ENCODE results near the gene TUFT1. TPM values are rescaled to one million over a fixed set of nuclear protein-coding genes. Genes with fewer than 3 reads are reported as not detected.
A peak's percentile ranks its signal among the peaks of the same experiment; 100 is the strongest.

The TUFT1 gene
- total RNA-seq, 1 donor from 2014 or later = 7.5 TPM

GRCh38 chr1:151611832-151612500, 71.9 kb downstream of the TUFT1 start, which contains the start of gene SNX27:
SNX27 (plus strand) TSS chr1:151612050; CDS start chr1:151612202, 152 bp downstream.
- TF ChIP-seq CTCF (conservative IDR thresholded peaks at IDR 0.05) = no peak
- Mint-ChIP-seq H3K4me3 (peak within 1 kb of the TSS; percentile 98), H3K27me3 (ENCODE audit: low read depth) (no peaks in the 10 kb centered on the region), H3K4me1 (peaks cover 33% of the 10 kb centered on the region), H3K27ac (ENCODE audit: unreplicated experiment) (peak within 1 kb of the TSS; percentile 82), H3K9me3 (no peaks in the 10 kb centered on the region), H3K36me3 (ENCODE audit: low read depth) (peaks cover 4% of the 10 kb centered on the region)
- peak; percentile 88 for DNase-seq (ENCODE audit: low read depth, low spot score)

GRCh38 chr1:151612501-151613281, 72.6 kb downstream of the TUFT1 start:
- TF ChIP-seq CTCF (conservative IDR thresholded peaks at IDR 0.05) = no peak
- Mint-ChIP-seq H3K27ac (ENCODE audit: unreplicated experiment) (peak overlapping the region; percentile 82), H3K4me1 (peaks cover 33% of the 10 kb centered on the region), H3K9me3 (no peaks in the 10 kb centered on the region), H3K27me3 (ENCODE audit: low read depth) (no peaks in the 10 kb centered on the region), H3K36me3 (ENCODE audit: low read depth) (peaks cover 4% of the 10 kb centered on the region), H3K4me3 (peak overlapping the region; percentile 98)
- peak; percentile 30 for DNase-seq (ENCODE audit: low read depth, low spot score)

GRCh38 chr1:151613282-151613780, 73.2 kb downstream of the TUFT1 start:
- Mint-ChIP-seq H3K27ac (ENCODE audit: unreplicated experiment) (peak overlapping the region; percentile 85), H3K9me3 (no peaks in the 10 kb centered on the region), H3K4me1 (peaks cover 31% of the 10 kb centered on the region), H3K4me3 (peak overlapping the region; percentile 98), H3K27me3 (ENCODE audit: low read depth) (no peaks in the 10 kb centered on the region), H3K36me3 (ENCODE audit: low read depth) (peaks cover 4% of the 10 kb centered on the region)
- TF ChIP-seq CTCF (conservative IDR thresholded peaks at IDR 0.05) = no peak
- DNase-seq (ENCODE audit: low read depth, low spot score) = no peak

GRCh38 chr1:151615711-151616504, 75.8 kb downstream of the TUFT1 start:
- Mint-ChIP-seq H3K27me3 (ENCODE audit: low read depth) (no peaks in the 10 kb centered on the region), H3K9me3 (no peaks in the 10 kb centered on the region), H3K36me3 (ENCODE audit: low read depth) (peaks cover 4% of the 10 kb centered on the region), H3K4me1 (peaks cover 38% of the 10 kb centered on the region), H3K27ac (ENCODE audit: unreplicated experiment) (no peak overlapping the region), H3K4me3 (peak overlapping the region; percentile 59)
- DNase-seq (ENCODE audit: low read depth, low spot score) = no peak
- no peak for TF ChIP-seq CTCF (conservative IDR thresholded peaks at IDR 0.05)

- H3K4me3 Mint-ChIP-seq = no peak overlapping the region
- no peak for DNase-seq (ENCODE audit: low read depth, low spot score)
- no peaks in the 10 kb centered on the region for H3K9me3 Mint-ChIP-seq
- H3K4me1 Mint-ChIP-seq = peaks cover 41% of the 10 kb centered on the region
- peaks cover 4% of the 10 kb centered on the region for H3K36me3 Mint-ChIP-seq (ENCODE audit: low read depth)
- H3K27me3 Mint-ChIP-seq (ENCODE audit: low read depth) = no peaks in the 10 kb centered on the region
- no peak for TF ChIP-seq CTCF (conservative IDR thresholded peaks at IDR 0.05)
- H3K27ac Mint-ChIP-seq (ENCODE audit: unreplicated experiment) = no peak overlapping the region
Measured at GRCh38 chr1:151616505-151616849, 76.4 kb downstream of the TUFT1 start.
